GM19328 (cell line): Measurements from ENCODE around the gene PIGN.

Experiments used
- ATAC-seq: cut with Tn5 transposase; IDR thresholded peaks from one replicate; pipeline ENCODE4 v1.9.1; 2021; ENCODE audit warnings: mild to moderate bottlenecking, moderate library complexity; ENCODE audit not compliant: unreplicated experiment

The PIGN gene

GRCh38 chr18:62122330-62122729 is 64.5 kb downstream of the PIGN start:
- ATAC-seq = no peak

DNA sequence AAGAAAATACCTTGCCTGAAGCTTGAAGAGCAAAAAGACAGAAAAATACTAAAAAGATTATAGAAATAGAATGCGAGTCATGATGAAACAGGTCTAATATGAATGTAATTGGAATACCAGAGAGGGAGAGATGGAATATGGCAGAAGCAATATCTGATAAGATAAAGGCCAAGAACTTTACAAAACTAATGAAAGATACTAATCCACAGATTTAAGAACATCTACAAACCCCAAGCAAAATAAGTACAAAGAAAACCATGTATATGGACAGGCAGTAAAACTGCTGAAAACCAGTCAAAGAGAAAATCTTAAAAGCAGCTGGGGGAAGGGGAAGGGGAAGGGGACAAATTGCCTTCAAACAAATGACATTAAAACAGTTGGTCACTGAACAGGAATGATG is 67.0 kb downstream of the PIGN start:
- no peak for ATAC-seq

GRCh38 chr18:62118328-62118727 is 68.5 kb downstream of the PIGN start:
- ATAC-seq = no peak

- ATAC-seq = no peak
Measured at GRCh38 chr18:62109676-62110075, 77.2 kb downstream of the PIGN start.

DNA sequence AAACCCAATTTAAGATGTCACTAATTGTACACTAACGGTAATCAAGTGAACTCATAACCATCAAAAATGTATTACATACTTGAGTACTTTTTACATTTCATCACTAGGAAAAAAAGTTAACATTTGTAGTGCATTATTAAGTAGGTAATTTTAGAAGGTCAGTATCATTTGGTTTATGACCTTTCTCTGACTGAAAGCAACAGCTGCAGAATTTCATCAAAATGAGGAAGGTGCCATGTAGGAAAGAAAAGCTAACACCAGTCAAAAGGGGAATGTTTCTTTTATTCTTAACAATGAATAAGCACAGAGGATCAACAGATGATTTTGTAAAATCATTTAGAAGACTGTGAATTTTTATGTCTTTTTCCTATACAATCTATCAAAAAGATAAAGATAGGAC is 79.0 kb downstream of the PIGN start:
- ATAC-seq = no peak

- ATAC-seq = no peak
Measured at GRCh38 chr18:62106271-62106670, 80.6 kb downstream of the PIGN start.

DNA sequence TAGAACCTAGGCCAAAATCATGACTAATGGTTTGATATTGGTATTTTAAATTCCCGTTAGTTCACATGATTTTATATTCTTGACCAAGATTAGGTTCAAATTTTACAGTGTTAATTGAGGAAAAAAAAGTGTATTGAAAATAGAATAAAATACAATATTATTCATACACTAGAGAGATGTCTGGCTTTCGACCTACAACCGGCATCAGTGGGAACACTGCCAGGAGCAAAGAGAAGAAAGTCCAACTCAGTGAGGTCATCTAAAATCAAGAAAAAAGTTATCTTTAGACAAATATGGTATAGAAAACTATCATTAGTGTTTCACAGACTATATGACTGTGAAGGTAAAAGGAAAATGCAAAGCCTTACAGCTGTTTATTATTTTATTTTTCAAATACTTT is 81.5 kb downstream of the PIGN start:
- ATAC-seq = no peak

GRCh38 chr18:62102221-62102620 is 84.6 kb downstream of the PIGN start:
- ATAC-seq = peak; percentile 61

GRCh38 chr18:62101321-62101721 is 85.5 kb downstream of the PIGN start:
- no peak for ATAC-seq

DNA sequence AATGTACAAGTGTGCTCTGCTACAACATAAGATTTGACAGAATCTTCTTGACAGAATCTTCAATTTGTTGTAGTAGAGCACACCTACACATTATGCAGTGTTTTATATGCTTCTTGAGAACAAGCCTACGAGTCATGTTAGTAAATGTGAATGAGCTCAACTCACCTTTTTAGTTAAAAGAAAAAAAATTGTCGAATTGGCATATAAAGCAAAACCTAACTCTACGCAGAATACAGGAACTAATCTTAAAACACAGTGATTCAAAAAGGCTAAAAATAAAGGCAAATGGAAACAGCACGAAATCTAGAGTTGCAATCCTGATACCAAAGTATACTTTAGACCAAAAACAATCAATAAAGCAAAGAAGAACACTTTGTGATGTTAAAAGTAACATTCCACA is 87.9 kb downstream of the PIGN start:
- ATAC-seq = no peak

GRCh38 chr18:62097698-62098097 is 89.2 kb downstream of the PIGN start:
- no peak for ATAC-seq

DNA sequence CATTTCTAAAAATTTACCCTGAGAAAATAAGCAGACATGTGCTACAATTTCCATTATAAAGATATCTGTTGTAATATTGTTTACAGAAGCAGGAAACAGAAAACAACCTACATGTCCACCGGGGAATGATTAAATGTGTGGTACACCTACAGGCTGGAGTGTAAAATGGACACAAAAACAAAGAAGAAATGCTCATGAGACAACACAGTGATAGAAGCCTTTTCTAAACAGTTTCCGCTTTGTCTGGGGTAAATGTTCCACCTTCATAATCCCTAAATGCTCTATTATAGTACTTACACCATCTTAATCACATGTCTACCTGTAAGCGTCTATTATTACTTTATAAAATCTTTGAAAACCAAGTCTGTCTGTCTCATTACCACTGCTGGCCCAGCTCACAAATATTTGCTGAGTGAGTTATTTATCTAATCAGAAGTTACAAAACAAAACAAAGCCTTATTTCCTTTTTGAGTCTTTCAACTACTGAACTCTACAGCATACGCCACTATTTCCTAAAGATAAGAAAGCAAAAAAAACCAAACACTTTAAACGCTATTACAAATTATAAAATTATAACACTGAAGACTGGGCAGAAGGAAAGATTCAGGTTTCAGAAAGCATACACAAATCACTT is 95.3 kb downstream of the PIGN start:
- no peak for ATAC-seq

- no peak for ATAC-seq
Measured at GRCh38 chr18:62089174-62089573, 97.7 kb downstream of the PIGN start.

- ATAC-seq = no peak
Measured at GRCh38 chr18:62088156-62088555, 98.7 kb downstream of the PIGN start.

DNA sequence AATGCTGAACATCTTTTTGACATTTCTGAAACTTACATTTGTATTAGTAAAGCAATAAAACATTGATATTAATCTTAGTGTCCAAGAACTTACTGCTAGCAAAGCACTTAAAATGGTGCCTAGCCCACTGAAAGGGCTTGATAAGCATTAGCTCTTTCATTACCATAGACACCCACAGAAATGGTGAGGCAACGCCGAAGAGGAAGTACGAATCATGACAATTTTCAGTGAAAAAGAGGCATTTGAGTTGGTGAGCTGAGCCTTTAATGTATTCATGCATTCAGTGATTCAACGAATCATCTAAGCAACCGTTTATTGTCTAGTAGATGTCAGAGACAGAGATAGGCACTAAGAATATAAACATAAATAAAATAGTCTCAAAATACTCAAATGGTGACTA is 101.1 kb downstream of the PIGN start:
- no peak for ATAC-seq

DNA sequence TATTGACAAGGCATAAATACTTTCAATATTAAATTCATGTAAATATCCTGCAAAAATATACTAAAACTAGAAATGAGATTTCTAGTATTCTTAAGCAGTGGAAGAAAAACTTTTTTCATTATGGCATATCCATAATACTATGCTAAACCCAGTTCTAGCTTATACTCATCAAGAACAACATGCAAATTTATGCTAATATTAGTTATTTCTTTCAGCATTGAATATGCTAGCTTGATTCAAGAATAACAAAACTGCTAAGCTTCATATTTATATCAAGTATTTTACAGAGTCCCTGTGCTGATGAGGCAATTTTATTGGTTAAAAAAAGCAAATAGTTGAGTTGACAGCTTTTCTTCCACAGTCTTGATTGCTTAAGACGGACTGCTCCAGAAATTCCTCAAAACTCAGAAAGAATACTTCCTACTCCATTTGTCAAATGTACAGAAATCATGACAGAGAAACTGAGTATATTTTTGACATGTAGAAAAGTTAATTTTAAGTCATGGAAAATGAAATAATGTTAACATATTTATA is 105.0 kb downstream of the PIGN start:
- no peak for ATAC-seq

- no peak for ATAC-seq
Measured at GRCh38 chr18:62081248-62081647, 105.6 kb downstream of the PIGN start.

GRCh38 chr18:62080172-62080900 is 106.5 kb downstream of the PIGN start:
- no peak for ATAC-seq

DNA sequence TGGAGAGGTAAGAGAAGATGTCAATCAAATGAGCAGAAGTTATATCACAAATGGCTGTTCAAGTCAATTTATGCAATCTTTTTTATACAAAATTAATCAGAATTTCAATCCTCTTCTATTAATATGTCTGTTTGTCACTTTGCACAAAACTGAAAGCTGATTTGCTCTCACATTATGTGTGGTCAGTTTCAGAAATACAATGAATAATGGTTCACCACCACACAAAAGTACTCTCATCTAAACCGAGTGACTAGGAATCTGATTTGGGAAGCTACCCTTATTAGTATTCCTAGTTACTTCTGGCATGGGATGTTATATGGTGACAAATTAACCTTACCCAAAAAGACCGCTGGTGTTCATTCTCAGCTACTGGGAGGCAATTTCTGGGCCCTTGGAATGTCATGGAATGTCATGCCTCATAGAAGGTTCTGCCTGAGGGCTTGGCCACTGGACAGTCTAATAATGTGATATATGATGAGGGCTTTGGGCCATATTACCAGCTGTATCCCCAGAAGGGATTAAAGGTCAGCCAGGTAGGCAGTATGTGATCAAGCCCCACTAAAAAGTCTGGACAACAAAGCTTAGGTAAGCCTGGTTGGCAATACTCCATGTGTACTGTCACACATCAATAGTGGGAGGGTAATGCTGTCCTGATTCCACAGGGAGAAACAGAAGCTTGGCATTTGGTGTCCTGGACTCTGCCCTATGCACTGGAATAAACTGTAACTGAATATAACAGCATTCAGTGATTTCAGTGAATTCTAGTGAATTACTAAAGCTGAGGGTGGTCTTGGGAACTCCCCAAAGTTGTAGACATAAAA is 113.2 kb downstream of the PIGN start:
- ATAC-seq = no peak

- no peak for ATAC-seq
Measured at GRCh38 chr18:62072370-62072769, 114.5 kb downstream of the PIGN start.

DNA sequence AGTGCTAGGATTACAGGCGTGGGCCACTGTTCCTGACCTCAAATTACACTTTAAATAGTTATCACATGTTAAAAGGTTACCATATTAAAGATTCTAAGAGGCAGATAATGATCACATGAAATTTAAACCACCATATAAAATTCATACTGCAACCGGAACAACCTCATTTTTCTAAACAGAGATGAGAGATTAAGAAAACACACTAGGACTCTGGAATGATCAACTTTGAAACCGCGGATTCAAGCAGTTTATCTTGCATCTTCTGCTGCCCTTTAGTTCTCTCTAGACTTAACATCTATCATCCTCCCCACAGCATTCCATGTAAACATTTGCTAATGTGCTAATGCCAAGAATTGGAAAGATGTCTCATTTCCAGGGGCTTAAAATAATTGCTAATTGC is 115.8 kb downstream of the PIGN start:
- ATAC-seq = no peak

DNA sequence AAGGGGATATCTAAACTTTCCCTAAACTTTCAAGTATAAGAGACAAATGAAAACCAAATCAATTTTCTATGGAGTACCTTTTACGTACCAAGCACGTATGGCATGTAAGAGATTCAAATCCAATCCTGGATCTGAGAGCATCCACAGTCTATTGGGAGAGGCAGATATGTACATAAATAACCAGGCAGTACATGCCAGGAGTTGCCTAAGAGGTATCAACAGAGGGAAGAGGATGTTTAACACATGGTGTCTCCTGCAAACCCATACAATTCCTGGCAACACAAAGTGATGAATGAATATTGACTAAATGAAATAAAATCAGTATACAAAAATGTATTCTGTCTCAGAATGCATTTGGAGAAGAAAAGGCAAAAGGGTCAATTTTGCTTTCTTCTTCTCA is 116.6 kb downstream of the PIGN start:
- no peak for ATAC-seq
